ENCODE results near the gene SAMD1.

DNA sequence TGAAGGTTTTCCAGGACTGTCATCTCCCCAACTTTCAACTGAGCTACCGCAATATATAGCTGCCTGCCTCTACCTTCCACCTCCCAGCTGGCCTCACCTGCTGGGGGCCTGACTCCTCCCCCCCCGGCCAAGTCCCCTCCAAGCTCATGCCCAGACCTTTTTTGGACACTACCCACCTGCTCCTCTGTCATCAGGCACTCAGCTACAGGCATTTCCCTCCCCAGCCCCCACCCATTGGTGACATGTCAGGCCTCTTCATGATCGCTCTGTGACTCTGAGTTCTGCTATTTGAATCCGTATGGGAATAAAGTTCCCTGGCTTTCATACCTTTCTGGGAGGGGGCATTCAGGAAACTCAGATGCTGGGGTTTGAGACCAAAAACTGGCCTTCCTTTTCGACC, 25.2 kb upstream of the SAMD1 start:
- TF ChIP-seq POLR2AphosphoS5 (IDR thresholded peaks at IDR 0.05; ENCODE audit: low read depth) (no peak), SPI1 (IDR thresholded peaks at IDR 0.05; ENCODE audit: borderline replicate concordance, low read depth) (no peak)
- TF ChIP-seq, protein P1, sequence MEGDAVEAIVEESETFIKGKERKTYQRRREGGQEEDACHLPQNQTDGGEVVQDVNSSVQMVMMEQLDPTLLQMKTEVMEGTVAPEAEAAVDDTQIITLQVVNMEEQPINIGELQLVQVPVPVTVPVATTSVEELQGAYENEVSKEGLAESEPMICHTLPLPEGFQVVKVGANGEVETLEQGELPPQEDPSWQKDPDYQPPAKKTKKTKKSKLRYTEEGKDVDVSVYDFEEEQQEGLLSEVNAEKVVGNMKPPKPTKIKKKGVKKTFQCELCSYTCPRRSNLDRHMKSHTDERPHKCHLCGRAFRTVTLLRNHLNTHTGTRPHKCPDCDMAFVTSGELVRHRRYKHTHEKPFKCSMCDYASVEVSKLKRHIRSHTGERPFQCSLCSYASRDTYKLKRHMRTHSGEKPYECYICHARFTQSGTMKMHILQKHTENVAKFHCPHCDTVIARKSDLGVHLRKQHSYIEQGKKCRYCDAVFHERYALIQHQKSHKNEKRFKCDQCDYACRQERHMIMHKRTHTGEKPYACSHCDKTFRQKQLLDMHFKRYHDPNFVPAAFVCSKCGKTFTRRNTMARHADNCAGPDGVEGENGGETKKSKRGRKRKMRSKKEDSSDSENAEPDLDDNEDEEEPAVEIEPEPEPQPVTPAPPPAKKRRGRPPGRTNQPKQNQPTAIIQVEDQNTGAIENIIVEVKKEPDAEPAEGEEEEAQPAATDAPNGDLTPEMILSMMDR (IDR thresholded peaks at IDR 0.05; ENCODE audit: insufficient read depth, low read length) = no peak
- TF ChIP-seq, protein P2, sequence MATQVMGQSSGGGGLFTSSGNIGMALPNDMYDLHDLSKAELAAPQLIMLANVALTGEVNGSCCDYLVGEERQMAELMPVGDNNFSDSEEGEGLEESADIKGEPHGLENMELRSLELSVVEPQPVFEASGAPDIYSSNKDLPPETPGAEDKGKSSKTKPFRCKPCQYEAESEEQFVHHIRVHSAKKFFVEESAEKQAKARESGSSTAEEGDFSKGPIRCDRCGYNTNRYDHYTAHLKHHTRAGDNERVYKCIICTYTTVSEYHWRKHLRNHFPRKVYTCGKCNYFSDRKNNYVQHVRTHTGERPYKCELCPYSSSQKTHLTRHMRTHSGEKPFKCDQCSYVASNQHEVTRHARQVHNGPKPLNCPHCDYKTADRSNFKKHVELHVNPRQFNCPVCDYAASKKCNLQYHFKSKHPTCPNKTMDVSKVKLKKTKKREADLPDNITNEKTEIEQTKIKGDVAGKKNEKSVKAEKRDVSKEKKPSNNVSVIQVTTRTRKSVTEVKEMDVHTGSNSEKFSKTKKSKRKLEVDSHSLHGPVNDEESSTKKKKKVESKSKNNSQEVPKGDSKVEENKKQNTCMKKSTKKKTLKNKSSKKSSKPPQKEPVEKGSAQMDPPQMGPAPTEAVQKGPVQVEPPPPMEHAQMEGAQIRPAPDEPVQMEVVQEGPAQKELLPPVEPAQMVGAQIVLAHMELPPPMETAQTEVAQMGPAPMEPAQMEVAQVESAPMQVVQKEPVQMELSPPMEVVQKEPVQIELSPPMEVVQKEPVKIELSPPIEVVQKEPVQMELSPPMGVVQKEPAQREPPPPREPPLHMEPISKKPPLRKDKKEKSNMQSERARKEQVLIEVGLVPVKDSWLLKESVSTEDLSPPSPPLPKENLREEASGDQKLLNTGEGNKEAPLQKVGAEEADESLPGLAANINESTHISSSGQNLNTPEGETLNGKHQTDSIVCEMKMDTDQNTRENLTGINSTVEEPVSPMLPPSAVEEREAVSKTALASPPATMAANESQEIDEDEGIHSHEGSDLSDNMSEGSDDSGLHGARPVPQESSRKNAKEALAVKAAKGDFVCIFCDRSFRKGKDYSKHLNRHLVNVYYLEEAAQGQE (IDR thresholded peaks at IDR 0.05; ENCODE audit: insufficient replicate concordance, low read depth) = no peak

Measured in HL-60 (cell line).